ENCODE measurements around the gene RNF17.

The RNF17 gene, protein sequence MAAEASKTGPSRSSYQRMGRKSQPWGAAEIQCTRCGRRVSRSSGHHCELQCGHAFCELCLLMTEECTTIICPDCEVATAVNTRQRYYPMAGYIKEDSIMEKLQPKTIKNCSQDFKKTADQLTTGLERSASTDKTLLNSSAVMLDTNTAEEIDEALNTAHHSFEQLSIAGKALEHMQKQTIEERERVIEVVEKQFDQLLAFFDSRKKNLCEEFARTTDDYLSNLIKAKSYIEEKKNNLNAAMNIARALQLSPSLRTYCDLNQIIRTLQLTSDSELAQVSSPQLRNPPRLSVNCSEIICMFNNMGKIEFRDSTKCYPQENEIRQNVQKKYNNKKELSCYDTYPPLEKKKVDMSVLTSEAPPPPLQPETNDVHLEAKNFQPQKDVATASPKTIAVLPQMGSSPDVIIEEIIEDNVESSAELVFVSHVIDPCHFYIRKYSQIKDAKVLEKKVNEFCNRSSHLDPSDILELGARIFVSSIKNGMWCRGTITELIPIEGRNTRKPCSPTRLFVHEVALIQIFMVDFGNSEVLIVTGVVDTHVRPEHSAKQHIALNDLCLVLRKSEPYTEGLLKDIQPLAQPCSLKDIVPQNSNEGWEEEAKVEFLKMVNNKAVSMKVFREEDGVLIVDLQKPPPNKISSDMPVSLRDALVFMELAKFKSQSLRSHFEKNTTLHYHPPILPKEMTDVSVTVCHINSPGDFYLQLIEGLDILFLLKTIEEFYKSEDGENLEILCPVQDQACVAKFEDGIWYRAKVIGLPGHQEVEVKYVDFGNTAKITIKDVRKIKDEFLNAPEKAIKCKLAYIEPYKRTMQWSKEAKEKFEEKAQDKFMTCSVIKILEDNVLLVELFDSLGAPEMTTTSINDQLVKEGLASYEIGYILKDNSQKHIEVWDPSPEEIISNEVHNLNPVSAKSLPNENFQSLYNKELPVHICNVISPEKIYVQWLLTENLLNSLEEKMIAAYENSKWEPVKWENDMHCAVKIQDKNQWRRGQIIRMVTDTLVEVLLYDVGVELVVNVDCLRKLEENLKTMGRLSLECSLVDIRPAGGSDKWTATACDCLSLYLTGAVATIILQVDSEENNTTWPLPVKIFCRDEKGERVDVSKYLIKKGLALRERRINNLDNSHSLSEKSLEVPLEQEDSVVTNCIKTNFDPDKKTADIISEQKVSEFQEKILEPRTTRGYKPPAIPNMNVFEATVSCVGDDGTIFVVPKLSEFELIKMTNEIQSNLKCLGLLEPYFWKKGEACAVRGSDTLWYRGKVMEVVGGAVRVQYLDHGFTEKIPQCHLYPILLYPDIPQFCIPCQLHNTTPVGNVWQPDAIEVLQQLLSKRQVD (N-terminal part only)

DNA sequence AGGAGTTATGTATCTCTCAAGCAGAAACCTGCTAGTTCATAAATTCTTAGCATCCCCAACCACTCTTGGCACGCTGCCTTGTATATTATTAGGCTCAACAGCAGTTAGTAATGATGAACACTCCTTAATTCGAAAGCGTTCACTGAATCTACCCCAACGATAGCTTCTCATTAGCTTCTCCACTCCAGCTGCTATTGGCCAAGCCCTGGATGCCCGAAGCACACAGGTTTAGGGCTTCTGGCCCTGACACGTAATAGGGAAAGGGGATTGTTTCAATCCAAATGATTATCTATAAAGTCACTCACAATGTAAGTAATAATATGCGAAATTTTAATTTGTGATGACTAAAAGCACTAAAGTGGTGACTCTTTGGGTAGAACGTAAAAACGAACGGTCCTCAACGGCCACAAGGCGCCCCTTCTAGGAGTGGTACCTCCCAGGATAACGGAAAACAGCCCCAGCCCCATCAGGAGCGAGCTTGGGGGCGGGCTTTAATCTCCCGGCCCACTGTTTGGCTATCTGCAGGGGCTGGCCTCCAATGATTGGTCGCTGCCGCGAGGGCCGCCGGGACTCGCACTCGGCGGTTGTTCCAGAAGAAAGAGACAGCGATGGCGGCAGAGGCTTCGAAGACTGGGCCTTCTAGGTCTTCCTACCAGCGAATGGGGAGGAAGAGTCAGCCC is at the start of gene RNF17:
TSS of gene RNF17 (plus strand) at position 574 of the 680 bp plus-strand sequence. CDS start at position 609, 35 bp downstream.
- H3K4me3 ChIP-seq (replicated peaks in 1 of 2; ENCODE audit: low read depth in 2 of 2, low read length in 2 of 2) = no peak within 1 kb of the TSS
- DNase-seq (ENCODE audit: low read depth in 2 of 2) = no peak
- TF ChIP-seq, protein P1, sequence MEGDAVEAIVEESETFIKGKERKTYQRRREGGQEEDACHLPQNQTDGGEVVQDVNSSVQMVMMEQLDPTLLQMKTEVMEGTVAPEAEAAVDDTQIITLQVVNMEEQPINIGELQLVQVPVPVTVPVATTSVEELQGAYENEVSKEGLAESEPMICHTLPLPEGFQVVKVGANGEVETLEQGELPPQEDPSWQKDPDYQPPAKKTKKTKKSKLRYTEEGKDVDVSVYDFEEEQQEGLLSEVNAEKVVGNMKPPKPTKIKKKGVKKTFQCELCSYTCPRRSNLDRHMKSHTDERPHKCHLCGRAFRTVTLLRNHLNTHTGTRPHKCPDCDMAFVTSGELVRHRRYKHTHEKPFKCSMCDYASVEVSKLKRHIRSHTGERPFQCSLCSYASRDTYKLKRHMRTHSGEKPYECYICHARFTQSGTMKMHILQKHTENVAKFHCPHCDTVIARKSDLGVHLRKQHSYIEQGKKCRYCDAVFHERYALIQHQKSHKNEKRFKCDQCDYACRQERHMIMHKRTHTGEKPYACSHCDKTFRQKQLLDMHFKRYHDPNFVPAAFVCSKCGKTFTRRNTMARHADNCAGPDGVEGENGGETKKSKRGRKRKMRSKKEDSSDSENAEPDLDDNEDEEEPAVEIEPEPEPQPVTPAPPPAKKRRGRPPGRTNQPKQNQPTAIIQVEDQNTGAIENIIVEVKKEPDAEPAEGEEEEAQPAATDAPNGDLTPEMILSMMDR (IDR thresholded peaks at IDR 0.05; ENCODE audit: low read depth, low read length) = no peak

DNA sequence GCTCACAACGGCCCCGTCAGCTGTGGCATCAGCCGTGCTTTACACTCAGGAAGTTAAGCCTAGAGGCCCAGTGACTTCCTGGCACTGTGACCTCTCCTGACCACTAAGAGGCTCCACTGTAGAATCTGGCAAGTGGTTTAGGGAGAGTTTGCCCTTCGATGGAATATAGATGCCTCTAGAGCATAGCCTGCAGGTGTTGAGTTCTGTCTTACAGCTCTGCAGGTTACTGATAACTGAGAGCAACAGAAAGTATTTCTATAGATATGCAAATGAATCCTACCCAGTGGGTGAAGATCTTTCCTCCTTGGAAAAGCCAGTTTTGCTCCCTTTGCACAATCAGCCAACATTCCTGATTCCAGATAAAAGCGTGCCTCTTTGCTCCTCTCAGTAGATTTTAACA is 48.0 kb upstream of the RNF17 start:
- TF ChIP-seq, protein P1 (IDR thresholded peaks at IDR 0.05; ENCODE audit: low read depth, low read length) = no peak
- DNase-seq (ENCODE audit: low read depth in 2 of 2) = no peak

DNA sequence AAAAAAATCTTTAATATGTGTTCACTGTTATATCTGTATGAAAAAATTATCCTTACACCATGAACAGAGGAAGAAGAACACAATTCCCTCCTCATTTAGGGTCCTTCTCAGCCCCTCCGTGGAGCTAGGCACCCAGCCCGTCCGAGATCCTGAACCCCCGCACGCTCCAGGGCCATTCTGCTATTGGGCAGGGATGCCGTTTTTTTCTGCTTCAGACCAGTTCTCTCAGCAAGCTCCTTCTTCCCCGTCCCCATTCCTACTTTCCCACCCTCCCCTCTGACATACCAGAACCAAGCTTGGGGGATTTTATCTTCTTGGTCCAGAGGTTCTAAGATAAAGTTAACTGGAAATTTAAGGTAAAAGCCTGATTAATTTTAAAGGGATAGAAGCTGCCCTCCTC is 47.5 kb upstream of the RNF17 start:
- DNase-seq (ENCODE audit: low read depth in 2 of 2) = no peak
- H3K4me3 ChIP-seq (replicated peaks in 1 of 2; ENCODE audit: low read depth in 2 of 2, low read length in 2 of 2) = no peak overlapping the region
- TF ChIP-seq, protein P1 (IDR thresholded peaks at IDR 0.05; ENCODE audit: low read depth, low read length) = no peak

More for the DNA sequence above, 48.0 kb upstream of the RNF17 start:
- H3K4me3 ChIP-seq (replicated peaks in 1 of 2; ENCODE audit: low read depth in 2 of 2, low read length in 2 of 2) = no peak overlapping the region

DNA sequence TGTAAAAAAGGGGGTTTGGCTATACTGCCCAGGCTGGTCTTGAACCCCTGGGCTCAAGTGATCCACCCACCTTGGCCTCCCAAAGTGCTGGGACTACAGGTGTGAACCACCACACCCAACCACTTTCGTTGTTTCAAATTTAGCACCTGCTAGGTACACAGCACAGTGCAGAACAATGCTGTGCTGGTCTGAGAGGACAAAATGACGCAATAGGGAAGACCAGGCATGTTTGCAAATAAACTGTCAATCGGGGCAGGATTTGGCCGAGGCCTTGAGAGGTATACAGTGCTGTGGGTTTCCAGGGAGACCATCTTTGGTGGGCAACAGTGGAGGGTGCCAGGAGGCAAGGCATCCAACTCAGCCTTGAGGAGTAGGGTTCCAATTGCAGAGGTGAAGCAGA is 46.8 kb upstream of the RNF17 start:
- TF ChIP-seq, protein P1 (IDR thresholded peaks at IDR 0.05; ENCODE audit: low read depth, low read length) = no peak
- DNase-seq (ENCODE audit: low read depth in 2 of 2) = no peak
- no peak overlapping the region for H3K4me3 ChIP-seq (replicated peaks in 1 of 2; ENCODE audit: low read depth in 2 of 2, low read length in 2 of 2)

DNA sequence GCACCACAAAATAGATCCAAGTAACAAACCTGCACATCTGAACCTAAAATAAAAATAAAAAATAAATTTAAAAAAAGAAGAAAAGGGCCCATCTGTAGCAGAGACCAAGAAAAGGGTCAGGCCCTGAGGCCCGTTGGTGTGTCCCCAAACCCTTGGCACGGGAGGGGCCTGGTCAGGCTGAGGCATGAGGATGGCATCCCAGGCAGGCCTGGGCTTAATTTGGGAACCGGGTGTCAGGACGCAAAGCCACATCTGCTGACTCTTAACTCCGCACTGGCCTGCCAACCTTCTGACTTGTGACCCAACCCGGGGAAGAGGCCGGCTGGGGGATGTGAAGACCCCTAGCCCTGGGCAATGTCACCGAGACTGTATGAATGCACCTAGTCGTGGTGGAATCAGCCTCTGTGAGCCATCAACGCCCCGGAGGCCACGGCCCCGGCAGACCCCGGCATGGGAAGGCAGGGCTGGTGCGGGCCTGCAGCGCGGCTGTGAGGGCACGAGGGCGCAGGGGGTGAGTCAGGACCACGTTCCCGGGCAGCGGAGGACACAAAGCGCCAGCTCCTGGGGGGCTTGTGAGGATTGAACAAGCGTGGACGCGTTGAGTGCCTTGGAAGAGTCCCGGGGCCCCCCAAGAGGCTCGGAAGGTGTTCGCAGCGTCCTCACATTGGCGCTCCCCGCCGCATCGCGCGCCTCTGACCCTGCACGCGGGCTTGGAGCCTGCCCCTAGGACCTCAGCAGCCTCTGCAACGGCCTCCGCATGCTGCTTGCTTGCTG is 45.6 kb upstream of the RNF17 start:
- H3K4me3 ChIP-seq (replicated peaks in 1 of 2; ENCODE audit: low read depth in 2 of 2, low read length in 2 of 2) = no peak overlapping the region
- TF ChIP-seq, protein P1 (IDR thresholded peaks at IDR 0.05; ENCODE audit: low read depth, low read length) = no peak
- DNase-seq (ENCODE audit: low read depth in 2 of 2) = no peak
